ENCODE data around the gene SEPSECS. TPM values are rescaled to one million over a fixed set of nuclear protein-coding genes. Genes with fewer than 3 reads are reported as not detected.

The SEPSECS gene
- total RNA-seq (2022; extraction: Qiagen RNA extraction; ENCODE audit: low read depth) = 1.7 to 3.2 TPM (median 2.3 TPM) in 5 replicates

DNA sequence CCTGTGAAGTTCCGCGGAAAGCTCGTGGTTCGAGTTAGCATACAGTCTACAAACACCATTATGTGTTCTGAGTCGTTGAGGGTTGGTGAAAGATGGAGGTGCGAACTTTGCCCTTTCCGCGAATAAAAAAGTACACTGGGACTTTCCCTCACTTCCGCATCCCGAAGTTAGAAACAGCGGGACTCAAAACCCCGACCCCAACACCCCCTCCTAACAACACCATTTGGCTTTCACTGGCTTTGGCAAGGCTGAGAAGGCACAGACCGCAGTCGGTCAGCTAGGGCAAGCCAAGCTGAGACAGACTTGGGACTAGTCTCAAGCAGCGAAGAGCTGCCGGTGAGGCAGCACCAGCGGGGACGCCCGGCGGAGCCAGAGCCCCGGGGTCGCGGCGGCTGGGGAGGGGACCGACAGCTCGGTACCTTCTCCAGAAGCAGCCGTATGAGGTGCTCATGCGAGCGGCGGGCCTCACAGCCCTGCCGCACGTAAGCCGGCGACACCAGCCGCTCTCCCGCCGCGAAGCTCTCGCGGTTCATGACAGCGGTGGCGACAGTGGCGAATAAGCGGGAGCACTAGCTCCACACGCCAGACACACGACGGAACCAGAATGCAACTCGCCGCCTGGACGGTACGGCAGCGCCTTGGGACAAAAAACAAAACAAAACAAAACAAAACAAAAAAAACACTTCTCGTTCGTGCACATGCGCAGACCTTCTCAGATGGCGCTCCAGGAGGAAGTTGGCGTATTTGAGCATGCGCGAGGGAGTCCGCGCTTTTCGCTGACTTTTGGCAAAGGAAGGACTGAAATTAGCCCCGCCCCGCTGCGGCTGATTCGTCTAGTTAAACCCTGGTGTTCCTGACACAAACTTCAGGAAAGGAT is at the start of gene SEPSECS:
SEPSECS (minus strand) TSS at position 613 of the 877 bp plus-strand sequence; CDS start at position 533, 80 bp downstream.

Other genes with a start within 250 kb of the SEPSECS start
- gene CCDC149, start 247.4 kb downstream of the SEPSECS start, total RNA-seq (2022; extraction: Qiagen RNA extraction; ENCODE audit: low read depth) = 1.3 to 2.2 TPM (median 1.7 TPM) in 5 replicates
- gene LGI2, start 129.5 kb downstream of the SEPSECS start, total RNA-seq (2022; extraction: Qiagen RNA extraction; ENCODE audit: low read depth) = 0.06 to 0.25 TPM (median 0.10 TPM) in 5 replicates
- gene PI4K2B, start 73.6 kb upstream of the SEPSECS start, total RNA-seq (2022; extraction: Qiagen RNA extraction; ENCODE audit: low read depth) = 4.4 to 8.6 TPM (median 7.6 TPM) in 5 replicates
- 3.6 to 5.4 TPM (median 4.6 TPM) in 5 replicates for gene ZCCHC4, start 152.3 kb upstream of the SEPSECS start, total RNA-seq (2022; extraction: Qiagen RNA extraction; ENCODE audit: low read depth)
- 11.0 to 14.3 TPM (median 12.4 TPM) in 5 replicates for gene ANAPC4, start 216.8 kb upstream of the SEPSECS start, total RNA-seq (2022; extraction: Qiagen RNA extraction; ENCODE audit: low read depth)

All from A549 treated with GW870086 at 1 μM for 4 hours (cell line).